Activated T-helper 1 cell treated with anti-CD3 and anti-CD28 coated beads, Interleukin-12 subunit alpha, Interleukin-12 subunit beta, Interleukin-2, Interleukin-4 antibody, amounts not matched to agents 30 ng/mL and 10 ng/mL and 1 ng/mL, durations not matched to agents 14 hours and 24 hours and 36 hours (primary cell): ENCODE measurements around the gene UQCRQ. TPM values are rescaled to one million over a fixed set of nuclear protein-coding genes. Genes with fewer than 3 reads are reported as not detected.

Source experiments
- DNase-seq: peaks from one replicate; pipeline ENCODE4 v3.0.0; 2021; ENCODE audit warnings: low spot score
- H3K27ac Mint-ChIP-seq: one replicate; pipeline ENCODE4 v1.8.0; 2021; ENCODE audit warnings: mild to moderate bottlenecking, mixed read lengths
- H3K27me3 Mint-ChIP-seq: one replicate; pipeline ENCODE4 v1.8.0; 2022; ENCODE audit warnings: mild to moderate bottlenecking, moderate library complexity, mixed read lengths; ENCODE audit not compliant: insufficient read depth
- H3K36me3 Mint-ChIP-seq: one replicate; pipeline ENCODE4 v1.8.0; 2021; ENCODE audit warnings: low read depth, mixed read lengths
- H3K4me1 Mint-ChIP-seq: one replicate; pipeline ENCODE4 v1.8.0; 2021; ENCODE audit warnings: low read depth, mixed read lengths
- H3K4me3 Mint-ChIP-seq: one replicate; pipeline ENCODE4 v1.8.0; 2021; ENCODE audit warnings: mild to moderate bottlenecking, moderate library complexity, mixed read lengths
- H3K9me3 Mint-ChIP-seq: one replicate; pipeline ENCODE4 v1.8.0; 2021; ENCODE audit warnings: mixed read lengths
- intact Hi-C: fragments of 100-400 bp; cut with micrococcal nuclease; formaldehyde crosslinking; loops from one replicate; pipeline ENCODE4 v1.15.1; 2024
- total RNA-seq: library from RNA; stranded (reverse); gene quantifications from 2 replicates; pipeline ENCODE4 v1.2.3, GENCODE V29; 2022

The UQCRQ gene
- total RNA-seq, 1 donor from 2014 or later: 410 TPM

DNA sequence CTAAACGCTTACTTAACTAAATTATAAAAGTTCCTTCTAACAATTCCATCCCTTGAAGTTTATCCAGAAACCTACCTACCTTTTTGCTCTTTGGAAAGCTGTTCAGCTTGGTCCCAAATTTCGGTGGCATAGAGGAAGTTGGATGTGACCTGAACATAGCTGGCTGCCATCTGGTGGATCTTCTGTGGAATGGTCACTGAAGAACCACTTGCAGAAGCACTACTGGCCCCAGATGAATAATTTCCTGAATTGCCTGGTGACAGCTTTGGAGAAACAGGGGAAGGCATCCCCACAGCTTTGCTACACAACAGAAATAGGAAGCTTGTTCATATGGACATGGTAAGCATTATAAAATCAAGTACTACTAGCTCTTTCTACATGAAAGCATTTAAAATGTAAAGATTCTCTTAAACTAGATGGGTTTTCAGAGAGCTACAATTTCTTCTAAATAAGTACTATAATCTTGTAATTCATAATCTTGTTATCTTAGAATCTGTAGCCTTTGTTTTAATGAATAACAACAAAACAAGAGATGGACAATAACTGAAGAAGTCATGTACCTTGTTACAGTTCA is 16.9 kb downstream of the UQCRQ start:
- Mint-ChIP-seq H3K27ac (peak overlapping the region; percentile 22), H3K27me3 (no peaks in the 10 kb centered on the region), H3K4me1 (peaks cover 24% of the 10 kb centered on the region), H3K36me3 (peaks cover 48% of the 10 kb centered on the region), H3K4me3 (no peak overlapping the region), H3K9me3 (no peaks in the 10 kb centered on the region)
- intact Hi-C loops: loop anchor here (1.0 to 2.0 kb wide), 4 partner anchors 17 to 497 kb away; partner anchors contain the start of genes GDF9, SHROOM1 and UQCRQ
- DNase-seq: no peak

- Mint-ChIP-seq H3K9me3 (no peaks in the 10 kb centered on the region), H3K27ac (no peak overlapping the region), H3K4me1 (peaks cover 24% of the 10 kb centered on the region), H3K4me3 (no peak overlapping the region), H3K27me3 (no peaks in the 10 kb centered on the region), H3K36me3 (peaks cover 48% of the 10 kb centered on the region)
- intact Hi-C loops: no loop called here
- DNase-seq: no peak
Observed at GRCh38 chr5:132884548-132884947, 18.1 kb downstream of the UQCRQ start.

- Mint-ChIP-seq H3K27ac (no peak overlapping the region), H3K9me3 (no peaks in the 10 kb centered on the region), H3K4me3 (no peak overlapping the region), H3K27me3 (no peaks in the 10 kb centered on the region), H3K4me1 (peaks cover 29% of the 10 kb centered on the region), H3K36me3 (peaks cover 42% of the 10 kb centered on the region)
- intact Hi-C loops: no loop called here
- no peak for DNase-seq
Observed at GRCh38 chr5:132886064-132886823, 19.8 kb downstream of the UQCRQ start.

- Mint-ChIP-seq H3K27ac (no peak overlapping the region), H3K36me3 (peaks cover 48% of the 10 kb centered on the region)
- intact Hi-C loops: no loop called here
Observed at GRCh38 chr5:132887283-132887682, 20.8 kb downstream of the UQCRQ start.

DNA sequence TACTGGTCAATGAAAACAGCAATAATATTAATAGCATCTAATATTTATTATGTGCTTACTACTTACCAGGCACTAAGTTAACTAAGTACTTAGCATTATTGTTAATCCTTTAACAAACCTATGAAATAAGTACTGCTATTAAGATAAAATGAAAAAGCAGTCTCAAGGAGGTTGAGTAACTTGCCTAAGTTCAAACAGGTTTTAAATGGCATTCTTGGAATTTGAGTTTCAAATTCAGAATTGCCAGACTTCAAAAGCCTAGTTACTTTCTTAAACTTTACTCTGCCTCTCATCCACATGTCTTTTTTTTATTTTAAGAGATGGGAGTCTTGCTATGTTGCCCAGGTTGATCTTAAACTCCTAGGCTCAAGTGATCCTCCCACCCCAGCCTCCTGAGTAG is 23.1 kb downstream of the UQCRQ start:
- no peak for DNase-seq
- intact Hi-C loops: no loop called here
- no peaks in the 10 kb centered on the region for H3K27me3 Mint-ChIP-seq
- H3K4me3 Mint-ChIP-seq: no peak overlapping the region
- H3K4me1 Mint-ChIP-seq: peaks cover 20% of the 10 kb centered on the region
- no peaks in the 10 kb centered on the region for H3K9me3 Mint-ChIP-seq
- peaks cover 55% of the 10 kb centered on the region for H3K36me3 Mint-ChIP-seq
- H3K27ac Mint-ChIP-seq: no peak overlapping the region

More at GRCh38 chr5:132887283-132887682, 20.8 kb downstream of the UQCRQ start:
- Mint-ChIP-seq H3K27me3 (no peaks in the 10 kb centered on the region), H3K9me3 (no peaks in the 10 kb centered on the region), H3K4me3 (no peak overlapping the region), H3K4me1 (peaks cover 29% of the 10 kb centered on the region)
- DNase-seq: no peak

GRCh38 chr5:132890817-132891216 is 24.4 kb downstream of the UQCRQ start:
- intact Hi-C loops: loop anchor here (10.0 kb wide), 1 partner anchor 134 kb away; the partner anchor contains the start of gene ZCCHC10
- Mint-ChIP-seq H3K4me1 (peaks cover 15% of the 10 kb centered on the region), H3K9me3 (no peaks in the 10 kb centered on the region), H3K36me3 (peaks cover 57% of the 10 kb centered on the region), H3K4me3 (no peak overlapping the region), H3K27ac (no peak overlapping the region), H3K27me3 (no peaks in the 10 kb centered on the region)
- DNase-seq: no peak

GRCh38 chr5:132895719-132896305 is 29.4 kb downstream of the UQCRQ start:
- Mint-ChIP-seq H3K4me1 (peaks cover 22% of the 10 kb centered on the region), H3K27me3 (no peaks in the 10 kb centered on the region), H3K4me3 (no peak overlapping the region), H3K27ac (no peak overlapping the region), H3K36me3 (peaks cover 54% of the 10 kb centered on the region), H3K9me3 (no peaks in the 10 kb centered on the region)
- DNase-seq: no peak
- intact Hi-C loops: loop anchor here (10.0 kb wide), 1 partner anchor 129 kb away; the partner anchor contains the start of gene ZCCHC10

GRCh38 chr5:132896685-132897084 is 30.2 kb downstream of the UQCRQ start:
- DNase-seq: no peak
- peaks cover 58% of the 10 kb centered on the region for H3K36me3 Mint-ChIP-seq
- H3K27ac Mint-ChIP-seq: peak overlapping the region; percentile 83

GRCh38 chr5:132898094-132898493 is 31.7 kb downstream of the UQCRQ start:
- H3K36me3 Mint-ChIP-seq: peaks cover 44% of the 10 kb centered on the region
- peaks cover 22% of the 10 kb centered on the region for H3K4me1 Mint-ChIP-seq
- no peaks in the 10 kb centered on the region for H3K9me3 Mint-ChIP-seq
- H3K4me3 Mint-ChIP-seq: no peak overlapping the region
- H3K27ac Mint-ChIP-seq: no peak overlapping the region
- intact Hi-C loops: loop anchor here (10.0 kb wide), 1 partner anchor 127 kb away; the partner anchor contains the start of gene ZCCHC10
- no peak for DNase-seq
- no peaks in the 10 kb centered on the region for H3K27me3 Mint-ChIP-seq

More at GRCh38 chr5:132896685-132897084, 30.2 kb downstream of the UQCRQ start:
- Mint-ChIP-seq H3K9me3 (no peaks in the 10 kb centered on the region), H3K4me1 (peaks cover 22% of the 10 kb centered on the region), H3K27me3 (no peaks in the 10 kb centered on the region), H3K4me3 (no peak overlapping the region)
- intact Hi-C loops: loop anchor here (10.0 kb wide), 1 partner anchor 128 kb away; the partner anchor contains the start of gene ZCCHC10

DNA sequence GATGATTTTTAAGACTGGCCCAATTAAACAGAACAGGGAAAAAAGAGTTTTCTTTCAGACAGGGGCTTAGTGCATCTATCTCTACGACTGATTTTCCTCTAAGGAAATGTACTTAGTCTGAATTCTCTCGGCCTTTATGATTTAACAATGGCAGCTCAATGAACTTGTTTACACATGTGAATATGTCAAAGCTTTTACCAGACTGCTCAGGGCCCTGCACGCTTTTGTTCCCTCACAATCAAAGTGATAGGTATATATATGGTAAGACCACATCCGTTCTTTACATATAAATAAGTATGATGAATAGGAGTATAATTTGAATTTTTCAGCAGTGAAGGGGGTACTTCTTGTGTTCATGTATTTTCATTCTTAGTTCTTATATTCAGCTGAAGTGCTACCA is 34.6 kb downstream of the UQCRQ start:
- Mint-ChIP-seq H3K9me3 (no peaks in the 10 kb centered on the region), H3K4me3 (no peak overlapping the region), H3K36me3 (peaks cover 33% of the 10 kb centered on the region)

DNA sequence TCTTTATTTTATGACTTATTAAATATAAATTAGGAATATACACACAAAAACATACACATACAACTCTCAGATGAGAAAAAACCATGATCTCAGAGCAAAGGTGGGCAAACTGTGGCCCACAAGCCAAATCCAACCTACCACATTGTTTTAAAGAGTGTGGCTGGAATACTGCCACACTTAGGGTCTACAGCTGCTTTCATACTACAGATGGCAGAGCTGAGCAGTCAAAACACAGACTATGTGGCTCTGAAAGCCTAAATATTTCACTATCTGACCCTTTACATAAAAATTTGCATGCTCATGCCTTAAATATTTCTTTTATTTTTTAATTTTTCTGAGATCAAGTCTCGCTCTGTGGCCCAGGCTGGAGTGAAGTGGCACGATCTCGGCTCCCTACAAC is 35.3 kb downstream of the UQCRQ start:
- Mint-ChIP-seq H3K27ac (no peak overlapping the region), H3K36me3 (peaks cover 26% of the 10 kb centered on the region), H3K4me3 (no peak overlapping the region), H3K27me3 (no peaks in the 10 kb centered on the region), H3K9me3 (no peaks in the 10 kb centered on the region), H3K4me1 (peaks cover 15% of the 10 kb centered on the region)
- intact Hi-C loops: no loop called here
- no peak for DNase-seq

More for the DNA sequence above, 34.6 kb downstream of the UQCRQ start:
- H3K27ac Mint-ChIP-seq: no peak overlapping the region
- no peak for DNase-seq
- H3K27me3 Mint-ChIP-seq: no peaks in the 10 kb centered on the region
- intact Hi-C loops: no loop called here
- peaks cover 22% of the 10 kb centered on the region for H3K4me1 Mint-ChIP-seq

DNA sequence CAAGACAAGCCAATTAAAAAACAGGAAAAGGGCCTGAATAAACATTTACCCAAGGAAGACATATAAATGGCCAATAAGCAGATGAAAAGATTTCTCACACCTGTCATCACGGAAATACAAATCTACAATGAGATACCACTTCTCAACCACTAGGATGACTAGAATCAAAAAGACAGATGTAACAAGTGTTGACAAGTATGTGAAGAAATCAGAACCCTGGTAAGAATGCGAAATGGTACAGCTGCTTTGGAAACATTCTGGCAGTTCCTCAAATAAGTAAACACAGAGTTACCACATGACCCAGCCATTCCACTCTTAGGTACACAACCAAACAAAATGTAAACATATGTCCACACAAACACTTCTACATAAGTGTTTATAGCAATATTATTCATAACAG is 39.5 kb downstream of the UQCRQ start:
- Mint-ChIP-seq H3K27me3 (no peaks in the 10 kb centered on the region), H3K9me3 (no peaks in the 10 kb centered on the region), H3K4me1 (peaks cover 6% of the 10 kb centered on the region), H3K4me3 (no peak overlapping the region), H3K36me3 (peaks cover 18% of the 10 kb centered on the region), H3K27ac (no peak overlapping the region)
- intact Hi-C loops: no loop called here
- DNase-seq: no peak

DNA sequence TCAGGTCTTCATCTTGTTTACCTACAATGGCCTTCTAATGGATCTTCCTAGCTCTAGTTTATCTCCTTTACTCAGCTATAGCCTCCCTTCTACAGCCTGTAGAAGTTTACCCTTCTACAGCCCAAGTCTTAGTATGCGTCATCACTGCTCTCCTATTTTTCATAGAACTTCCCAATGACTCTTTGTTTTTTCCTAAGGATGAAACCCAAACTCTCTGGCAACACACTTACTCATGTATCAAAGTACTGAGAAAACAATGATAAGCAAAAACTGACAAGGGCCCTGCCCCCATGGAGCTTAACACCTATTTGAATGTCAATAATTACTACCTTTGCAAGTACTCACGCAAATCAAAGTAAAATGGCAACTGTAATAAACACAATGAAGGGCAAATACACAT is 40.7 kb downstream of the UQCRQ start:
- Mint-ChIP-seq H3K36me3 (peaks cover 20% of the 10 kb centered on the region), H3K27ac (no peak overlapping the region)
- intact Hi-C loops: no loop called here

More for the DNA sequence above, 40.7 kb downstream of the UQCRQ start:
- no peak overlapping the region for H3K4me3 Mint-ChIP-seq
- no peaks in the 10 kb centered on the region for H3K27me3 Mint-ChIP-seq
- no peak for DNase-seq
- H3K9me3 Mint-ChIP-seq: no peaks in the 10 kb centered on the region
- H3K4me1 Mint-ChIP-seq: peaks cover 6% of the 10 kb centered on the region
